Calu3 (cell line): ENCODE measurements around the gene ECHDC3. TPM values are rescaled to one million over a fixed set of nuclear protein-coding genes. Genes with fewer than 3 reads are reported as not detected.

ENCODE experiments used
- BruUV-seq: library from RNA; stranded (reverse); fragments of 400-500 nt; replicated peaks from 2 replicates; lab custom pipeline; 2021; lab: Mats Ljungman, UMichigan
- CTCF ChIA-PET: fragments of 300-600 bp; sonication (Branson Sonifier 250); formaldehyde crosslinking; loops from one replicate; lab custom pipeline; 2022; ENCODE audit warnings: antibody characterized with exemption; lab: Charles Lee
- DNase-seq: peaks from one replicate; pipeline ENCODE4 v3.0.0; 2022
- H3K27ac Mint-ChIP-seq: one replicate; pipeline ENCODE4 v1.8.0; 2022; ENCODE audit warnings: mixed read lengths; ENCODE audit not compliant: unreplicated experiment
- H3K27me3 Mint-ChIP-seq: one replicate; pipeline ENCODE4 v1.8.0; 2022; ENCODE audit warnings: mixed read lengths; ENCODE audit not compliant: unreplicated experiment
- H3K36me3 Mint-ChIP-seq: one replicate; pipeline ENCODE4 v1.8.0; 2022; ENCODE audit warnings: mild to moderate bottlenecking, moderate library complexity, mixed read lengths; ENCODE audit not compliant: insufficient read depth, unreplicated experiment
- H3K4me1 Mint-ChIP-seq: one replicate; pipeline ENCODE4 v1.8.0; 2022; ENCODE audit warnings: mild to moderate bottlenecking, low read depth, mixed read lengths; ENCODE audit not compliant: unreplicated experiment
- H3K4me3 Mint-ChIP-seq: one replicate; pipeline ENCODE4 v1.8.0; 2022; ENCODE audit warnings: mild to moderate bottlenecking, low read depth, moderate library complexity, mixed read lengths; ENCODE audit not compliant: unreplicated experiment
- H3K9me3 Mint-ChIP-seq: one replicate; pipeline ENCODE4 v1.8.0; 2022; ENCODE audit warnings: low read depth, mixed read lengths; ENCODE audit not compliant: unreplicated experiment
- intact Hi-C: fragments of 100-400 bp; cut with micrococcal nuclease; formaldehyde crosslinking; loops from one replicate; pipeline ENCODE4 v1.10.0; 2022; ENCODE audit not compliant: unreplicated experiment
- total RNA-seq: library from RNA; stranded (reverse); gene quantifications from 2 replicates; pipeline ENCODE4 v1.2.3, GENCODE V29; 2022
- TF ChIP-seq, protein P1 (sequence below): fragments of 200-600 bp; IDR thresholded peaks from one replicate; pipeline ENCODE4 v1.8.0; 2022; ENCODE audit warnings: antibody characterized with exemption; ENCODE audit not compliant: unreplicated experiment

Gene ECHDC3
- total RNA-seq, 1 experiment from 2014 or later: 24.7 TPM

GRCh38 chr10:11758527-11759236 lies 16.5 kb downstream of the ECHDC3 start:
- CTCF ChIA-PET: interaction anchor here (1.0 to 1.8 kb wide), 5 partner anchors 33 to 244 kb away, joined by 4 to 6 read pairs (median 5); no protein-coding TSS in a partner anchor
- no TSS peak for BruUV-seq
- H3K4me1 Mint-ChIP-seq: no peaks in the 10 kb centered on the region
- H3K36me3 Mint-ChIP-seq: peaks cover 21% of the 10 kb centered on the region
- intact Hi-C loops: loop anchor here (1.0 kb wide), 2 partner anchors 243 to 334 kb away; no protein-coding TSS in a partner anchor
- no peaks in the 10 kb centered on the region for H3K9me3 Mint-ChIP-seq
- DNase-seq: no peak
- H3K4me3 Mint-ChIP-seq: no peak overlapping the region
- H3K27me3 Mint-ChIP-seq: no peaks in the 10 kb centered on the region
- no peak overlapping the region for H3K27ac Mint-ChIP-seq
- TF ChIP-seq, protein P1, sequence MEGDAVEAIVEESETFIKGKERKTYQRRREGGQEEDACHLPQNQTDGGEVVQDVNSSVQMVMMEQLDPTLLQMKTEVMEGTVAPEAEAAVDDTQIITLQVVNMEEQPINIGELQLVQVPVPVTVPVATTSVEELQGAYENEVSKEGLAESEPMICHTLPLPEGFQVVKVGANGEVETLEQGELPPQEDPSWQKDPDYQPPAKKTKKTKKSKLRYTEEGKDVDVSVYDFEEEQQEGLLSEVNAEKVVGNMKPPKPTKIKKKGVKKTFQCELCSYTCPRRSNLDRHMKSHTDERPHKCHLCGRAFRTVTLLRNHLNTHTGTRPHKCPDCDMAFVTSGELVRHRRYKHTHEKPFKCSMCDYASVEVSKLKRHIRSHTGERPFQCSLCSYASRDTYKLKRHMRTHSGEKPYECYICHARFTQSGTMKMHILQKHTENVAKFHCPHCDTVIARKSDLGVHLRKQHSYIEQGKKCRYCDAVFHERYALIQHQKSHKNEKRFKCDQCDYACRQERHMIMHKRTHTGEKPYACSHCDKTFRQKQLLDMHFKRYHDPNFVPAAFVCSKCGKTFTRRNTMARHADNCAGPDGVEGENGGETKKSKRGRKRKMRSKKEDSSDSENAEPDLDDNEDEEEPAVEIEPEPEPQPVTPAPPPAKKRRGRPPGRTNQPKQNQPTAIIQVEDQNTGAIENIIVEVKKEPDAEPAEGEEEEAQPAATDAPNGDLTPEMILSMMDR: no peak

GRCh38 chr10:11759347-11759746 lies 17.2 kb downstream of the ECHDC3 start:
- no peak overlapping the region for H3K4me3 Mint-ChIP-seq
- no peak for DNase-seq
- intact Hi-C loops: no loop called here
- no TSS peak for BruUV-seq
- CTCF ChIA-PET: no interaction called here
- TF ChIP-seq, protein P1: no peak
- H3K27ac Mint-ChIP-seq: no peak overlapping the region
- H3K36me3 Mint-ChIP-seq: peaks cover 21% of the 10 kb centered on the region
- no peaks in the 10 kb centered on the region for H3K9me3 Mint-ChIP-seq
- H3K4me1 Mint-ChIP-seq: no peaks in the 10 kb centered on the region
- H3K27me3 Mint-ChIP-seq: no peaks in the 10 kb centered on the region

DNA sequence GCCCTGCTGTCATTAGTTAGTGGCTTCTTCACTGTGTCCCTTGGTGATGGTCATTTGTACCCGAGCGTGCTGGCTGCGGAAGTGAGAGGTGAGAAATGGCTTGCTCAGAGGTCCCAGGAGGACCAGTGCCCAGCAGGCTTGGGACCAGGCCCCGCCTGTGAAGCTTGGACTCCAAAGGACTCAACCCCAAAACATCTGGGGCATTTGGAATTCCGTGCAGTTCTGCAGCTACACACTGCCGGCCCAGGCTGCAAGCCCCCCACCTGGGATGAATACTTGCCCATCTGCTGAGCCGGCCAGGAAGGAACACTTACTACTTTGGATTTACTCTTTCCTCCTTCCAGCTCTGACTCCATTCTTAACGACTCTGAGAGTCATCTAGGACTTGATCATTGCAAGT lies 18.0 kb downstream of the ECHDC3 start:
- H3K4me1 Mint-ChIP-seq: no peaks in the 10 kb centered on the region
- no TSS peak for BruUV-seq
- H3K9me3 Mint-ChIP-seq: no peaks in the 10 kb centered on the region
- H3K36me3 Mint-ChIP-seq: peaks cover 21% of the 10 kb centered on the region
- intact Hi-C loops: no loop called here
- H3K27ac Mint-ChIP-seq: no peak overlapping the region
- CTCF ChIA-PET: no interaction called here
- H3K4me3 Mint-ChIP-seq: no peak overlapping the region
- TF ChIP-seq, protein P1: no peak
- DNase-seq: no peak
- no peaks in the 10 kb centered on the region for H3K27me3 Mint-ChIP-seq

DNA sequence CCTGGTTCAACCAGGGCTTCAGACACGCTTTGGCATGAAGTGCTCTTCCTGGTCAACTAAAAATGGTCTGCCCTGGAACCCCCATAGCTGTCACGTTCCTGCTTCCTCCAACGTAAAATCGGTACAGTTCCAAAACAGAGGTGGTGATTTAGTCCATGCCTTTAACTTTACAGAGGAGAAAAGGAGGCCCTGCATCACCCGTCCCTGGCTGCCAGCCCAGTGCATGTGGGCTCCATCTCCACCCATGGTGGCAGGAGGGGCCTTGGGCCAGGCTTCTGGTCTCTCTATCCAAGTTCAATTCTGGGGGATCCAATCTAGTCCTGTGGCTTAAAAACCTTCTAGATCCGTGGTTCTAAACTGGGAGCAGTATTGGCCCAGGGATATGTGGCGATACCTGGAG lies 18.7 kb downstream of the ECHDC3 start:
- no peaks in the 10 kb centered on the region for H3K27me3 Mint-ChIP-seq
- intact Hi-C loops: no loop called here
- TF ChIP-seq, protein P1: no peak
- no peaks in the 10 kb centered on the region for H3K4me1 Mint-ChIP-seq
- no peak overlapping the region for H3K4me3 Mint-ChIP-seq
- DNase-seq: no peak
- H3K9me3 Mint-ChIP-seq: no peaks in the 10 kb centered on the region
- CTCF ChIA-PET: no interaction called here
- H3K27ac Mint-ChIP-seq: no peak overlapping the region
- peaks cover 21% of the 10 kb centered on the region for H3K36me3 Mint-ChIP-seq
- BruUV-seq: no TSS peak
